Skeletal muscle satellite cell (primary cell): Measurements from ENCODE around the gene SLCO2A1.

Experiments used
- H3K27me3 ChIP-seq: 2 replicates; pipeline ENCODE4 v1.7.0; 2013; ENCODE audit warnings: low read length; ENCODE audit not compliant: control insufficient read depth, insufficient read depth
- H3K36me3 ChIP-seq: 2 replicates; pipeline ENCODE4 v1.7.0; 2013; ENCODE audit warnings: mild to moderate bottlenecking, control low read depth, low read length; ENCODE audit not compliant: insufficient read depth
- H3K4me1 ChIP-seq: 2 replicates; pipeline ENCODE4 v1.7.0; 2013; ENCODE audit warnings: low read length; ENCODE audit not compliant: control insufficient read depth, insufficient read depth
- H3K4me2 ChIP-seq: 2 replicates; pipeline ENCODE4 v1.7.0; 2013; ENCODE audit warnings: mild to moderate bottlenecking, low read length
- H3K4me3 ChIP-seq: 2 replicates; pipeline ENCODE4 v1.7.0; 2013; ENCODE audit warnings: low read length
- H3K9ac ChIP-seq: 2 replicates; pipeline ENCODE4 v1.7.0; 2013; ENCODE audit warnings: mild to moderate bottlenecking, low read depth, low read length, moderate library complexity
- H3K9me3 ChIP-seq: replicated peaks from 2 replicates; pipeline ENCODE4 v1.7.0; 2013; ENCODE audit warnings: mild to moderate bottlenecking, control low read depth, low read length

The SLCO2A1 gene

GRCh38 chr3:134044459-134044858 is 14.7 kb upstream of the SLCO2A1 start:
- no peak overlapping the region for H3K4me3 ChIP-seq
- H3K9ac ChIP-seq: no peak overlapping the region
- no peaks in the 10 kb centered on the region for H3K4me1 ChIP-seq
- no peak overlapping the region for H3K4me2 ChIP-seq
- no peaks in the 10 kb centered on the region for H3K9me3 ChIP-seq
- peaks cover 5% of the 10 kb centered on the region for H3K27me3 ChIP-seq
- H3K36me3 ChIP-seq: no peaks in the 10 kb centered on the region

GRCh38 chr3:134040066-134040465 is 10.3 kb upstream of the SLCO2A1 start:
- no peak overlapping the region for H3K4me3 ChIP-seq
- H3K9me3 ChIP-seq: no peaks in the 10 kb centered on the region
- peaks cover under 1% of the 10 kb centered on the region for H3K27me3 ChIP-seq
- no peak overlapping the region for H3K4me2 ChIP-seq
- no peaks in the 10 kb centered on the region for H3K36me3 ChIP-seq
- no peak overlapping the region for H3K9ac ChIP-seq
- H3K4me1 ChIP-seq: peaks cover 5% of the 10 kb centered on the region

GRCh38 chr3:134039161-134039862 is 9.6 kb upstream of the SLCO2A1 start:
- Histone ChIP-seq H3K4me1 (peaks cover 5% of the 10 kb centered on the region), H3K36me3 (no peaks in the 10 kb centered on the region), H3K4me3 (no peak overlapping the region), H3K9me3 (no peaks in the 10 kb centered on the region), H3K9ac (no peak overlapping the region), H3K27me3 (no peaks in the 10 kb centered on the region), H3K4me2 (no peak overlapping the region)

GRCh38 chr3:134038716-134039115 is 9.0 kb upstream of the SLCO2A1 start:
- H3K4me1 ChIP-seq: peaks cover 5% of the 10 kb centered on the region
- no peak overlapping the region for H3K4me3 ChIP-seq
- no peaks in the 10 kb centered on the region for H3K27me3 ChIP-seq
- H3K4me2 ChIP-seq: no peak overlapping the region
- no peaks in the 10 kb centered on the region for H3K9me3 ChIP-seq
- H3K9ac ChIP-seq: no peak overlapping the region
- H3K36me3 ChIP-seq: no peaks in the 10 kb centered on the region

GRCh38 chr3:134038071-134038491 is 8.4 kb upstream of the SLCO2A1 start:
- no peak overlapping the region for H3K4me3 ChIP-seq
- H3K4me2 ChIP-seq: no peak overlapping the region
- H3K9me3 ChIP-seq: no peaks in the 10 kb centered on the region
- no peaks in the 10 kb centered on the region for H3K36me3 ChIP-seq
- H3K4me1 ChIP-seq: peaks cover 5% of the 10 kb centered on the region
- no peak overlapping the region for H3K9ac ChIP-seq
- H3K27me3 ChIP-seq: no peaks in the 10 kb centered on the region

GRCh38 chr3:134037168-134037567 is 7.4 kb upstream of the SLCO2A1 start:
- Histone ChIP-seq H3K4me3 (no peak overlapping the region), H3K9me3 (no peaks in the 10 kb centered on the region), H3K4me1 (peaks cover 5% of the 10 kb centered on the region), H3K9ac (no peak overlapping the region), H3K36me3 (no peaks in the 10 kb centered on the region), H3K27me3 (no peaks in the 10 kb centered on the region), H3K4me2 (no peak overlapping the region)

GRCh38 chr3:134036291-134036690 is 6.6 kb upstream of the SLCO2A1 start:
- Histone ChIP-seq H3K4me2 (no peak overlapping the region), H3K36me3 (no peaks in the 10 kb centered on the region), H3K27me3 (no peaks in the 10 kb centered on the region), H3K9me3 (no peaks in the 10 kb centered on the region), H3K4me1 (peaks cover 5% of the 10 kb centered on the region), H3K4me3 (no peak overlapping the region), H3K9ac (no peak overlapping the region)

- Histone ChIP-seq H3K9me3 (no peaks in the 10 kb centered on the region), H3K4me2 (no peak overlapping the region), H3K27me3 (no peaks in the 10 kb centered on the region), H3K36me3 (no peaks in the 10 kb centered on the region), H3K4me3 (no peak overlapping the region), H3K4me1 (peaks cover 5% of the 10 kb centered on the region), H3K9ac (no peak overlapping the region)
Measured at GRCh38 chr3:134035836-134036235, 6.1 kb upstream of the SLCO2A1 start.

GRCh38 chr3:134034005-134034785 is 4.5 kb upstream of the SLCO2A1 start:
- peaks cover 5% of the 10 kb centered on the region for H3K4me1 ChIP-seq
- no peak overlapping the region for H3K4me2 ChIP-seq
- H3K9me3 ChIP-seq: no peaks in the 10 kb centered on the region
- H3K27me3 ChIP-seq: peaks cover 4% of the 10 kb centered on the region
- no peak overlapping the region for H3K4me3 ChIP-seq
- H3K36me3 ChIP-seq: no peaks in the 10 kb centered on the region
- no peak overlapping the region for H3K9ac ChIP-seq

- no peak overlapping the region for H3K9ac ChIP-seq
- H3K27me3 ChIP-seq: peaks cover 12% of the 10 kb centered on the region
- peaks cover 5% of the 10 kb centered on the region for H3K4me1 ChIP-seq
- H3K4me3 ChIP-seq: no peak overlapping the region
- H3K4me2 ChIP-seq: no peak overlapping the region
- no peaks in the 10 kb centered on the region for H3K36me3 ChIP-seq
- H3K9me3 ChIP-seq: no peaks in the 10 kb centered on the region
Measured at GRCh38 chr3:134033315-134033996, 3.7 kb upstream of the SLCO2A1 start.

GRCh38 chr3:134031348-134031915 is 1.7 kb upstream of the SLCO2A1 start:
- H3K36me3 ChIP-seq: no peaks in the 10 kb centered on the region
- peaks cover 16% of the 10 kb centered on the region for H3K27me3 ChIP-seq
- peaks cover 5% of the 10 kb centered on the region for H3K4me1 ChIP-seq
- no peak overlapping the region for H3K4me3 ChIP-seq
- H3K9ac ChIP-seq: no peak overlapping the region
- H3K9me3 ChIP-seq: no peaks in the 10 kb centered on the region
- no peak overlapping the region for H3K4me2 ChIP-seq
